Brain microvascular endothelial cell (primary cell): Measurements from ENCODE around the gene CRYGA.
"Not testable (repeated sequence)": the region's sequence is repeated elsewhere in the genome, so short reads cannot be mapped to it uniquely, and the experiment has no call there.

ENCODE experiments used
- DNase-seq: peaks from one replicate; pipeline ENCODE4 v3.0.0-alpha.2; 2020
- H3K27ac ChIP-seq: fragments of 250-450 bp; sonication (Bioruptor Pico); 2 replicates; pipeline ENCODE4 v1.5.1; 2020; ENCODE audit warnings: mild to moderate bottlenecking, moderate library complexity
- H3K27me3 ChIP-seq: fragments of 250-450 bp; sonication (Bioruptor Pico); replicated peaks from 2 replicates; pipeline ENCODE4 v1.5.1; 2020; ENCODE audit warnings: mild to moderate bottlenecking
- H3K36me3 ChIP-seq: fragments of 250-450 bp; sonication (Bioruptor Pico); replicated peaks from 2 replicates; pipeline ENCODE4 v1.5.1; 2020; ENCODE audit warnings: mild to moderate bottlenecking
- H3K4me3 ChIP-seq: 2 replicates; pipeline ENCODE4 v1.5.1; 2011; ENCODE audit warnings: low read depth, mild to moderate bottlenecking, control low read depth, low read length, moderate library complexity
- in situ Hi-C: cut with HindIII; loops from 2 replicates; pipeline ENCODE4 v1.10.0; 2017; ENCODE audit warnings: low sequenced_read_pairs, low pct_ligation_motif_present
- TF ChIP-seq, protein P1 (sequence below): IDR thresholded peaks from 2 replicates; pipeline ENCODE4 v1.5.1; 2011; ENCODE audit warnings: low read depth, mild to moderate bottlenecking, moderate library complexity, low read length, control low read depth, inconsistent platforms; ENCODE audit errors: missing control alignments

The CRYGA gene

GRCh38 chr2:208146006-208146405 is 17.4 kb downstream of the CRYGA start, which contains the start of gene CRYGB:
CRYGB (minus strand) TSS chr2:208146158; CDS start chr2:208146120, 38 bp downstream.
- no peak for DNase-seq
- TF ChIP-seq, protein P1, sequence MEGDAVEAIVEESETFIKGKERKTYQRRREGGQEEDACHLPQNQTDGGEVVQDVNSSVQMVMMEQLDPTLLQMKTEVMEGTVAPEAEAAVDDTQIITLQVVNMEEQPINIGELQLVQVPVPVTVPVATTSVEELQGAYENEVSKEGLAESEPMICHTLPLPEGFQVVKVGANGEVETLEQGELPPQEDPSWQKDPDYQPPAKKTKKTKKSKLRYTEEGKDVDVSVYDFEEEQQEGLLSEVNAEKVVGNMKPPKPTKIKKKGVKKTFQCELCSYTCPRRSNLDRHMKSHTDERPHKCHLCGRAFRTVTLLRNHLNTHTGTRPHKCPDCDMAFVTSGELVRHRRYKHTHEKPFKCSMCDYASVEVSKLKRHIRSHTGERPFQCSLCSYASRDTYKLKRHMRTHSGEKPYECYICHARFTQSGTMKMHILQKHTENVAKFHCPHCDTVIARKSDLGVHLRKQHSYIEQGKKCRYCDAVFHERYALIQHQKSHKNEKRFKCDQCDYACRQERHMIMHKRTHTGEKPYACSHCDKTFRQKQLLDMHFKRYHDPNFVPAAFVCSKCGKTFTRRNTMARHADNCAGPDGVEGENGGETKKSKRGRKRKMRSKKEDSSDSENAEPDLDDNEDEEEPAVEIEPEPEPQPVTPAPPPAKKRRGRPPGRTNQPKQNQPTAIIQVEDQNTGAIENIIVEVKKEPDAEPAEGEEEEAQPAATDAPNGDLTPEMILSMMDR, result no peak
- no peak within 1 kb of the TSS for H3K27ac ChIP-seq
- no peaks in the 10 kb centered on the region for H3K27me3 ChIP-seq
- no peaks in the 10 kb centered on the region for H3K36me3 ChIP-seq
- no peak within 1 kb of the TSS for H3K4me3 ChIP-seq
- in situ Hi-C loops, result no loop called here

GRCh38 chr2:208142925-208143799 is 20.2 kb downstream of the CRYGA start:
- H3K4me3 ChIP-seq, result no peak overlapping the region
- no peak overlapping the region for H3K27ac ChIP-seq
- no peak for DNase-seq
- in situ Hi-C loops, result no loop called here
- no peaks in the 10 kb centered on the region for H3K27me3 ChIP-seq
- TF ChIP-seq, protein P1, result no peak
- H3K36me3 ChIP-seq, result no peaks in the 10 kb centered on the region

DNA sequence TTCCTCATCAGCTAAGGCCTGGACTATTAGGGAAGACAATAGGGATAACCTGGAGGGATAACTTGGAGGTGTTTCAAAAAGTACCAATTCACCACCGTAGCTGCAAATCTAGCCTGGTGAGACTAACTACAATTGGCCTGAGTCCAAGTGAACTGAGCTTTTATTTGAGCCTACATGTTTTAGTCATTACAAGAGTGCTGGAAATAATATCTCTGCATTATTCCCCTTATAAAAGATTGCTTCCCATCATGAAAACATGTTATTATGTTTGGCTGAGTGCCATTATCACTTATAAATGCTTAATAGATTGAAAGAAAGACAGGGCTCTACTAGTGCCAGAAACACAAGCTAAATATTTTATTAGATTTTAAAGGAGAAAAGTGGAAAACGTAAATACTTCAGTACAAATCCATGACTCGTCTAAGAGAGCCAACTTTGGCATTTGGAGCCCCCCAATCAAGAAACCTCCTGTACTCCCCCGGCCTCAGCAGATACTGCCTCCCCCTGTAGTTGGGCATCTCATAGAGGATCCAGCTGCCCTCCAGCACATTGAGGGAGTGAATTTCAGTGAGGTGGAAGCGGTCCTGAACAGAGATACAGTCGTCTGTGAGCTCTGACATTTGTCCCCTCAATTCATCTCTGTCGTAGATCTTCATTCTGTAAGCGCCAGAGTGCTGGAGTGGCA is 21.0 kb downstream of the CRYGA start:
- DNase-seq, result no peak
- in situ Hi-C loops, result no loop called here
- TF ChIP-seq, protein P1, result no peak
- Histone ChIP-seq H3K4me3 (no peak overlapping the region), H3K27me3 (no peaks in the 10 kb centered on the region), H3K36me3 (no peaks in the 10 kb centered on the region), H3K27ac (no peak overlapping the region)

GRCh38 chr2:208139447-208139846 is 23.9 kb downstream of the CRYGA start:
- TF ChIP-seq, protein P1, result no peak
- no peak overlapping the region for H3K27ac ChIP-seq
- in situ Hi-C loops, result no loop called here
- no peak for DNase-seq
- H3K4me3 ChIP-seq, result no peak overlapping the region
- no peaks in the 10 kb centered on the region for H3K27me3 ChIP-seq
- no peaks in the 10 kb centered on the region for H3K36me3 ChIP-seq

DNA sequence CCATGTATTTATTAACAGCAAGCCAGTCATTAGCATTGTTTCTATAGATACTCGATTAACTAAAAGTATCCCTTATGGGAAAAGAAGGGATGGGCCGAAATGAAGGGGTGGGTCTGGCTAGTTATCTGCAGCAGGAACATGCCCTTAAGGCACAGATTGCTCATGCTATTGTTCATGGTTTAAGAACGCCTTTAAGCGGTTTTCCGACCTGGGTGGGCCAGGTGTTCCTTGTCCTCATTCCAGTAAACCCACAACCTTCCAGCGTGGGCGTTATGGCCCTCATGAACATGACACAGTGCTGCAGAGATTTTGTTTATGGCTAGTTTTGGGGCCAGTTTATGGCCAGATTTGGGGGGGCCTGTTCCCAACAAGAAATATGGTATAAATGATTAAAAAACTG is 25.1 kb downstream of the CRYGA start:
- H3K27me3 ChIP-seq, DNase-seq, H3K27ac ChIP-seq, H3K4me3 ChIP-seq, in situ Hi-C loops, H3K36me3 ChIP-seq: not testable (repeated sequence)

GRCh38 chr2:208136716-208137094 is 26.7 kb downstream of the CRYGA start:
- Histone ChIP-seq H3K27ac (no peak overlapping the region), H3K36me3 (no peaks in the 10 kb centered on the region), H3K4me3 (no peak overlapping the region), H3K27me3 (no peaks in the 10 kb centered on the region)
- no peak for DNase-seq
- TF ChIP-seq, protein P1, result no peak
- in situ Hi-C loops, result no loop called here
